Thoracic aorta (tissue), 2 donors: ENCODE data around the gene CORO6. TPM values are rescaled to one million over a fixed set of nuclear protein-coding genes. Genes with fewer than 3 reads are reported as not detected.

Experiments
- ATAC-seq: fragments of 150-250 bp; one replicate; pipeline ENCODE4 v1.8.0; 2017; ENCODE audit warnings: low read depth; ENCODE audit not compliant: insufficient number of reproducible peaks, low FRiP score
- DNase-seq: peaks from one replicate; pipeline ENCODE4 v3.0.0-alpha.2; 2020; ENCODE audit warnings: low spot score
- H3K27ac ChIP-seq, 2 donors: fragments of 200-600 bp; sonication (generic); 1 replicate in 1 of 2; 2 replicates in 1 of 2; pipeline ENCODE4 v1.5.1; 2016; ENCODE audit warnings: mild to moderate bottlenecking in 2 of 2, moderate library complexity in 2 of 2
- H3K27me3 ChIP-seq: fragments of 200-600 bp; sonication (generic); replicated peaks from 2 replicates; pipeline ENCODE4 v1.6.0; 2016; ENCODE audit warnings: mild to moderate bottlenecking; ENCODE audit not compliant: insufficient read depth
- H3K36me3 ChIP-seq: fragments of 200-600 bp; sonication (generic); one replicate; pipeline ENCODE4 v1.5.1; 2016
- H3K4me1 ChIP-seq, 2 donors: fragments of 200-600 bp; sonication (generic); 1 replicate in 1 of 2; 2 replicates in 1 of 2; pipeline versions ENCODE4 v1.5.1 to v1.6.0; 2016; ENCODE audit warnings: low read depth in 2 of 2, mild to moderate bottlenecking in 1 of 2; ENCODE audit not compliant: control insufficient read depth in 1 of 2
- H3K4me3 ChIP-seq: fragments of 200-600 bp; sonication (generic); 2 replicates; pipeline ENCODE4 v1.5.1; 2016; ENCODE audit warnings: mild to moderate bottlenecking
- H3K9me3 ChIP-seq: fragments of 200-600 bp; sonication (generic); 2 replicates; pipeline ENCODE4 v1.5.1; 2016
- CTCF ChIP-seq: fragments of 200-600 bp; sonication (generic); IDR thresholded peaks from one replicate; pipeline ENCODE4 v1.5.1; 2019; ENCODE audit warnings: antibody characterized with exemption
- total RNA-seq, 2 donors: library from RNA; depleted of rRNA; stranded (reverse); fragments of >200 nt; gene quantifications; one replicate each; pipeline versions ENCODE4 v1.1.0 to v1.2.3, GENCODE V29; 2016

Gene CORO6
- total RNA-seq, 2 donors from 2014 or later, result 35.5 to 55.0 TPM

GRCh38 chr17:29616300-29617048 is 6.2 kb downstream of the CORO6 start:
- Histone ChIP-seq H3K4me3 (peak overlapping the region; percentile 70), H3K4me1 (peaks cover 35 to 82% of the 10 kb centered on the region in 2 donors), H3K27me3 (no peaks in the 10 kb centered on the region), H3K36me3 (no peaks in the 10 kb centered on the region), H3K9me3 (no peaks in the 10 kb centered on the region), H3K27ac (no peak overlapping the region)
- no peak for TF ChIP-seq CTCF
- no peak for ATAC-seq
- DNase-seq, result no peak

GRCh38 chr17:29615492-29616299 is 7.0 kb downstream of the CORO6 start:
- DNase-seq, result peak; percentile 43
- no peaks in the 10 kb centered on the region for H3K27me3 ChIP-seq
- H3K36me3 ChIP-seq, result no peaks in the 10 kb centered on the region
- no peak for ATAC-seq
- H3K9me3 ChIP-seq, result no peaks in the 10 kb centered on the region
- peaks cover 35 to 74% of the 10 kb centered on the region in 2 donors for H3K4me1 ChIP-seq
- no peak for TF ChIP-seq CTCF
- H3K4me3 ChIP-seq, result peak overlapping the region; percentile 70
- no peak overlapping the region for H3K27ac ChIP-seq

GRCh38 chr17:29615048-29615385 is 7.7 kb downstream of the CORO6 start:
- ATAC-seq, result no peak
- no peak for TF ChIP-seq CTCF
- no peak for DNase-seq
- Histone ChIP-seq H3K9me3 (no peaks in the 10 kb centered on the region), H3K27ac (no peak overlapping the region), H3K27me3 (no peaks in the 10 kb centered on the region), H3K4me1 (peaks cover 35 to 72% of the 10 kb centered on the region in 2 donors), H3K4me3 (peak overlapping the region; percentile 70), H3K36me3 (no peaks in the 10 kb centered on the region)

GRCh38 chr17:29614349-29615047 is 8.2 kb downstream of the CORO6 start:
- DNase-seq (no peak), ATAC-seq (no peak)
- Histone ChIP-seq H3K4me3 (no peak overlapping the region), H3K27ac (no peak overlapping the region), H3K4me1 (peaks cover 35 to 67% of the 10 kb centered on the region in 2 donors), H3K36me3 (no peaks in the 10 kb centered on the region), H3K9me3 (no peaks in the 10 kb centered on the region), H3K27me3 (no peaks in the 10 kb centered on the region)
- no peak for TF ChIP-seq CTCF

GRCh38 chr17:29613856-29614255 is 8.9 kb downstream of the CORO6 start:
- no peaks in the 10 kb centered on the region for H3K27me3 ChIP-seq
- ATAC-seq, result no peak
- no peak for TF ChIP-seq CTCF
- peaks cover 35 to 60% of the 10 kb centered on the region in 2 donors for H3K4me1 ChIP-seq
- no peaks in the 10 kb centered on the region for H3K36me3 ChIP-seq
- H3K9me3 ChIP-seq, result no peaks in the 10 kb centered on the region
- DNase-seq, result no peak
- peak overlapping the region; percentile 62 for H3K4me3 ChIP-seq
- no peak overlapping the region for H3K27ac ChIP-seq
